ENCODE data around the gene TMEM244.

DNA sequence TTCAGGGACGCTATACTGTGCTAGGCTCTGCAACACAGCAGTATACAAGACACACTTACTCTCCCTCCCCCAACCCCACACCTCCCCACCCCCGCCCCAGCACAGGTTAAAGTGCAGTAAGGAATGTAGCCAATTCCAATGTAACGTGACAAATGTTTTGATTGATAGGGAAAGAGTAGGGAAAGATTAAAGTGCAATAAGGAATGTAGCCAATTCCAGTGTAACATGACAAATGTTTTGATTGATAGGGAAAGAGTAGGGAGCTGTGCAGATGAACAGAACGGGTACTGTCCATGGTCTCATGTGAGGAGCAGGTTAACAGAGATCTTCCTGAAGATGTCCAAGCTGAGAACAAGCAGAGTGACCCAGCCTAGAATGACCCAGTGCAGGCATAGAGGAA is 69.1 kb downstream of the TMEM244 start:
- TF ChIP-seq, protein P1, sequence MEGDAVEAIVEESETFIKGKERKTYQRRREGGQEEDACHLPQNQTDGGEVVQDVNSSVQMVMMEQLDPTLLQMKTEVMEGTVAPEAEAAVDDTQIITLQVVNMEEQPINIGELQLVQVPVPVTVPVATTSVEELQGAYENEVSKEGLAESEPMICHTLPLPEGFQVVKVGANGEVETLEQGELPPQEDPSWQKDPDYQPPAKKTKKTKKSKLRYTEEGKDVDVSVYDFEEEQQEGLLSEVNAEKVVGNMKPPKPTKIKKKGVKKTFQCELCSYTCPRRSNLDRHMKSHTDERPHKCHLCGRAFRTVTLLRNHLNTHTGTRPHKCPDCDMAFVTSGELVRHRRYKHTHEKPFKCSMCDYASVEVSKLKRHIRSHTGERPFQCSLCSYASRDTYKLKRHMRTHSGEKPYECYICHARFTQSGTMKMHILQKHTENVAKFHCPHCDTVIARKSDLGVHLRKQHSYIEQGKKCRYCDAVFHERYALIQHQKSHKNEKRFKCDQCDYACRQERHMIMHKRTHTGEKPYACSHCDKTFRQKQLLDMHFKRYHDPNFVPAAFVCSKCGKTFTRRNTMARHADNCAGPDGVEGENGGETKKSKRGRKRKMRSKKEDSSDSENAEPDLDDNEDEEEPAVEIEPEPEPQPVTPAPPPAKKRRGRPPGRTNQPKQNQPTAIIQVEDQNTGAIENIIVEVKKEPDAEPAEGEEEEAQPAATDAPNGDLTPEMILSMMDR (IDR thresholded peaks at IDR 0.05), result no peak
- no peak for TF ChIP-seq POLR2A (IDR thresholded peaks at IDR 0.05)
